ENCODE results near the gene PTAR1. TPM values are rescaled to one million over a fixed set of nuclear protein-coding genes. Genes with fewer than 3 reads are reported as not detected.

Gene PTAR1
- total RNA-seq, 1 donor from 2014 or later = 56.5 TPM

- no peaks in the 10 kb centered on the region for H3K9me3 Mint-ChIP-seq
- DNase-seq (ENCODE audit: low read depth, low spot score) = no peak
- H3K27ac Mint-ChIP-seq (ENCODE audit: unreplicated experiment) = no peak overlapping the region
- peaks cover 10% of the 10 kb centered on the region for H3K36me3 Mint-ChIP-seq (ENCODE audit: low read depth)
- H3K4me3 Mint-ChIP-seq = no peak overlapping the region
- TF ChIP-seq CTCF (conservative IDR thresholded peaks at IDR 0.05) = no peak
- H3K4me1 Mint-ChIP-seq = peaks cover 25% of the 10 kb centered on the region
- H3K27me3 Mint-ChIP-seq (ENCODE audit: low read depth) = no peaks in the 10 kb centered on the region
Observed at GRCh38 chr9:69743930-69744329, 15.9 kb downstream of the PTAR1 start.

GRCh38 chr9:69740872-69741505 lies 18.8 kb downstream of the PTAR1 start:
- H3K9me3 Mint-ChIP-seq = no peaks in the 10 kb centered on the region
- no peak overlapping the region for H3K4me3 Mint-ChIP-seq
- H3K36me3 Mint-ChIP-seq (ENCODE audit: low read depth) = peaks cover 15% of the 10 kb centered on the region
- H3K4me1 Mint-ChIP-seq = peaks cover 7% of the 10 kb centered on the region
- no peak overlapping the region for H3K27ac Mint-ChIP-seq (ENCODE audit: unreplicated experiment)
- no peak for TF ChIP-seq CTCF (conservative IDR thresholded peaks at IDR 0.05)
- no peaks in the 10 kb centered on the region for H3K27me3 Mint-ChIP-seq (ENCODE audit: low read depth)
- DNase-seq (ENCODE audit: low read depth, low spot score) = no peak

- Mint-ChIP-seq H3K27ac (ENCODE audit: unreplicated experiment) (no peak overlapping the region), H3K4me3 (no peak overlapping the region), H3K4me1 (no peaks in the 10 kb centered on the region), H3K36me3 (ENCODE audit: low read depth) (peaks cover 24% of the 10 kb centered on the region), H3K27me3 (ENCODE audit: low read depth) (no peaks in the 10 kb centered on the region), H3K9me3 (no peaks in the 10 kb centered on the region)
- TF ChIP-seq CTCF (conservative IDR thresholded peaks at IDR 0.05) = no peak
- no peak for DNase-seq (ENCODE audit: low read depth, low spot score)
Observed at GRCh38 chr9:69731348-69731747, 28.5 kb downstream of the PTAR1 start.

GRCh38 chr9:69719983-69720382 lies 39.8 kb downstream of the PTAR1 start:
- Mint-ChIP-seq H3K4me1 (no peaks in the 10 kb centered on the region), H3K27me3 (ENCODE audit: low read depth) (no peaks in the 10 kb centered on the region), H3K27ac (ENCODE audit: unreplicated experiment) (no peak overlapping the region), H3K36me3 (ENCODE audit: low read depth) (peaks cover 53% of the 10 kb centered on the region), H3K4me3 (no peak overlapping the region), H3K9me3 (peaks cover 8% of the 10 kb centered on the region)
- no peak for TF ChIP-seq CTCF (conservative IDR thresholded peaks at IDR 0.05)
- no peak for DNase-seq (ENCODE audit: low read depth, low spot score)

- Mint-ChIP-seq H3K27ac (ENCODE audit: unreplicated experiment) (no peak overlapping the region), H3K4me1 (no peaks in the 10 kb centered on the region)
- no peak for TF ChIP-seq CTCF (conservative IDR thresholded peaks at IDR 0.05)
Observed at GRCh38 chr9:69719367-69719766, 40.4 kb downstream of the PTAR1 start.

More at GRCh38 chr9:69719367-69719766, 40.4 kb downstream of the PTAR1 start:
- peaks cover 8% of the 10 kb centered on the region for H3K9me3 Mint-ChIP-seq
- no peak overlapping the region for H3K4me3 Mint-ChIP-seq
- no peak for DNase-seq (ENCODE audit: low read depth, low spot score)
- peaks cover 50% of the 10 kb centered on the region for H3K36me3 Mint-ChIP-seq (ENCODE audit: low read depth)
- H3K27me3 Mint-ChIP-seq (ENCODE audit: low read depth) = no peaks in the 10 kb centered on the region

Data from neural crest cell (in vitro differentiated cells).